ENCODE measurements around the gene HRH1. TPM values are rescaled to one million over a fixed set of nuclear protein-coding genes. Genes with fewer than 3 reads are reported as not detected.

Gene HRH1
- total RNA-seq, 1 donor from 2014 or later: 3.2 TPM

DNA sequence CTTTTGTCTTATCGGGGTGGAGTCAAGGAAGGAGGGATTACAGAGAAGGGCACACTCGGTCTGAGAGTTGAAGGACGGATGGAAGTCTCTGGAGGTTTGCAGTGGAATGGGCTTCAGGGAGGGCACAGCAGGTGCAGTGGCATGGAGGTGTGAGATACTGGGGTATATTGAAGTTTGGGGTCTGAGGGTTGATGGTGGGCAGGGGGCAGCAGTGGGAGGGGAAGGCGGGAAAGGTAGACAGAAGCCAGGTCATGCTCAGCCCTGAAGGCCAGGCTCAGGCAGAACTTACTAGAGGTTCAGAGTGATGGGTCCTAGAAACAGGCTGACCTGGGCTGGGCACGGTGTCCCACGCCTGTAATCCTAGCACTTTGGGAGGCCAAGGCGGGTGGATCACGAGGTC is 52.7 kb downstream of the HRH1 start:
- no peak for DNase-seq (ENCODE audit: low read depth)
- TF ChIP-seq, protein P1, sequence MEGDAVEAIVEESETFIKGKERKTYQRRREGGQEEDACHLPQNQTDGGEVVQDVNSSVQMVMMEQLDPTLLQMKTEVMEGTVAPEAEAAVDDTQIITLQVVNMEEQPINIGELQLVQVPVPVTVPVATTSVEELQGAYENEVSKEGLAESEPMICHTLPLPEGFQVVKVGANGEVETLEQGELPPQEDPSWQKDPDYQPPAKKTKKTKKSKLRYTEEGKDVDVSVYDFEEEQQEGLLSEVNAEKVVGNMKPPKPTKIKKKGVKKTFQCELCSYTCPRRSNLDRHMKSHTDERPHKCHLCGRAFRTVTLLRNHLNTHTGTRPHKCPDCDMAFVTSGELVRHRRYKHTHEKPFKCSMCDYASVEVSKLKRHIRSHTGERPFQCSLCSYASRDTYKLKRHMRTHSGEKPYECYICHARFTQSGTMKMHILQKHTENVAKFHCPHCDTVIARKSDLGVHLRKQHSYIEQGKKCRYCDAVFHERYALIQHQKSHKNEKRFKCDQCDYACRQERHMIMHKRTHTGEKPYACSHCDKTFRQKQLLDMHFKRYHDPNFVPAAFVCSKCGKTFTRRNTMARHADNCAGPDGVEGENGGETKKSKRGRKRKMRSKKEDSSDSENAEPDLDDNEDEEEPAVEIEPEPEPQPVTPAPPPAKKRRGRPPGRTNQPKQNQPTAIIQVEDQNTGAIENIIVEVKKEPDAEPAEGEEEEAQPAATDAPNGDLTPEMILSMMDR (IDR thresholded peaks at IDR 0.05; ENCODE audit: insufficient read depth, low read length, poor library complexity, severe bottlenecking): no peak
- Histone ChIP-seq H3K36me3 (ENCODE audit: control insufficient read depth, insufficient read depth, low read length) (no peaks in the 10 kb centered on the region), H3K4me3 (ENCODE audit: low read depth, low read length) (no peak overlapping the region), H3K27me3 (ENCODE audit: control insufficient read depth, insufficient read depth, low read length) (no peaks in the 10 kb centered on the region)

GRCh38 chr3:11211531-11212298 is 57.4 kb downstream of the HRH1 start:
- no peak for DNase-seq (ENCODE audit: low read depth)
- H3K27me3 ChIP-seq (ENCODE audit: control insufficient read depth, insufficient read depth, low read length): no peaks in the 10 kb centered on the region
- no peak overlapping the region for H3K4me3 ChIP-seq (ENCODE audit: low read depth, low read length)
- TF ChIP-seq, protein P1 (IDR thresholded peaks at IDR 0.05; ENCODE audit: insufficient read depth, low read length, poor library complexity, severe bottlenecking): no peak
- no peaks in the 10 kb centered on the region for H3K36me3 ChIP-seq (ENCODE audit: control insufficient read depth, insufficient read depth, low read length)

DNA sequence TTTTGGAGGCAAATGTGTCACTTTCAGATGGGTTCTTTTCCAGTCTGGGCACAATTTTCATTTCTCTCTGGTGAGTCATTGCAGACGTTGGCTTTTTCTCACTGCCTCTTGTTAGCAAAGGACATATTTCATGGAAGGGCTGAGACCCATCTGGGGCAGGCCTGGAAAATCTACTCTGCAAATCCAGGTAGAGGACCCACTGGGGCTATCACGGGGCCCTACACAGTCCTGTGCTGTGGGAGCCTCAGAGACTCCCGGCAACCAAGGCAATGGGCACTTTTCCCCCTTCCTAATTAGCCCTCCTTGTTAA is 58.0 kb downstream of the HRH1 start:
- no peaks in the 10 kb centered on the region for H3K27me3 ChIP-seq (ENCODE audit: control insufficient read depth, insufficient read depth, low read length)
- H3K4me3 ChIP-seq (ENCODE audit: low read depth, low read length): no peak overlapping the region
- peak; percentile 48 for DNase-seq (ENCODE audit: low read depth)
- TF ChIP-seq, protein P1 (IDR thresholded peaks at IDR 0.05; ENCODE audit: insufficient read depth, low read length, poor library complexity, severe bottlenecking): no peak
- no peaks in the 10 kb centered on the region for H3K36me3 ChIP-seq (ENCODE audit: control insufficient read depth, insufficient read depth, low read length)

- H3K36me3 ChIP-seq (ENCODE audit: control insufficient read depth, insufficient read depth, low read length): no peaks in the 10 kb centered on the region
- TF ChIP-seq, protein P1 (IDR thresholded peaks at IDR 0.05; ENCODE audit: insufficient read depth, low read length, poor library complexity, severe bottlenecking): no peak
- DNase-seq (ENCODE audit: low read depth): no peak
Measured at GRCh38 chr3:11212784-11213183, 58.5 kb downstream of the HRH1 start.

GRCh38 chr3:11213810-11214450 is 59.6 kb downstream of the HRH1 start:
- H3K4me3 ChIP-seq (ENCODE audit: low read depth, low read length): no peak overlapping the region
- H3K27me3 ChIP-seq (ENCODE audit: control insufficient read depth, insufficient read depth, low read length): no peaks in the 10 kb centered on the region
- no peak for DNase-seq (ENCODE audit: low read depth)
- no peaks in the 10 kb centered on the region for H3K36me3 ChIP-seq (ENCODE audit: control insufficient read depth, insufficient read depth, low read length)
- TF ChIP-seq, protein P1 (IDR thresholded peaks at IDR 0.05; ENCODE audit: insufficient read depth, low read length, poor library complexity, severe bottlenecking): no peak

More at GRCh38 chr3:11212784-11213183, 58.5 kb downstream of the HRH1 start:
- Histone ChIP-seq H3K4me3 (ENCODE audit: low read depth, low read length) (no peak overlapping the region), H3K27me3 (ENCODE audit: control insufficient read depth, insufficient read depth, low read length) (no peaks in the 10 kb centered on the region)

All from kidney epithelial cell (primary cell).